NCI-H146 treated with DMSO at 0.1 percent for 48 hours (cell line): Measurements from ENCODE around the gene CAMSAP3.

Source experiments
- DNase-seq: peaks from one replicate; lab custom pipeline; 2025; ENCODE audit not compliant: unreplicated experiment; lab: John Stamatoyannopoulos, UW

The CAMSAP3 gene

GRCh38 chr19:7612282-7613274 lies 16.9 kb downstream of the CAMSAP3 start:
- DNase-seq = no peak

- no peak for DNase-seq
These were observed 19.4 kb downstream of the CAMSAP3 start for GRCh38 chr19:7614859-7615741.

GRCh38 chr19:7617172-7617571 lies 21.5 kb downstream of the CAMSAP3 start:
- DNase-seq = no peak

GRCh38 chr19:7617735-7618134 lies 22.1 kb downstream of the CAMSAP3 start:
- DNase-seq = no peak

GRCh38 chr19:7618348-7618747 lies 22.7 kb downstream of the CAMSAP3 start:
- DNase-seq = no peak

GRCh38 chr19:7618771-7619510 lies 23.3 kb downstream of the CAMSAP3 start:
- no peak for DNase-seq

- DNase-seq = no peak
These were observed 24.2 kb downstream of the CAMSAP3 start for GRCh38 chr19:7619671-7620441.

GRCh38 chr19:7620442-7621412 lies 25.1 kb downstream of the CAMSAP3 start:
- no peak for DNase-seq

- DNase-seq = no peak
These were observed 27.4 kb downstream of the CAMSAP3 start for GRCh38 chr19:7622933-7623685.

GRCh38 chr19:7623725-7624603 lies 28.3 kb downstream of the CAMSAP3 start:
- no peak for DNase-seq

GRCh38 chr19:7624810-7625209 lies 29.1 kb downstream of the CAMSAP3 start:
- DNase-seq = no peak

- no peak for DNase-seq
These were observed 30.2 kb downstream of the CAMSAP3 start for GRCh38 chr19:7625763-7626372.

- DNase-seq = no peak
These were observed 31.5 kb downstream of the CAMSAP3 start for GRCh38 chr19:7627166-7627565.

- DNase-seq = no peak
These were observed 33.1 kb downstream of the CAMSAP3 start for GRCh38 chr19:7628589-7629311.

- DNase-seq = peak; percentile 94
These were observed 33.8 kb downstream of the CAMSAP3 start, which contains the start of the genes PET100 and XAB2 for GRCh38 chr19:7629347-7630054. PET100 (plus strand) TSS chr19:7629793; CDS start chr19:7629834, 41 bp downstream. XAB2 (minus strand) TSS chr19:7629545; CDS start chr19:7629527, 18 bp downstream.
